ENCODE results near the gene PPA1. TPM values are rescaled to one million over a fixed set of nuclear protein-coding genes. Genes with fewer than 3 reads are reported as not detected.

The PPA1 gene
- total and polyA plus RNA-seq, 12 donors: 47.1 to 139 (median 69.9) TPM

- intact Hi-C loops (cut with DNase I): loop anchor here in 2 of 10 donors (5.0 kb wide), 2 partner anchors 39 to 96 kb away; no protein-coding TSS in a partner anchor
- ATAC-seq: no peak
- no peak for TF ChIP-seq CTCF (IDR thresholded peaks at IDR 0.05)
These were observed 33.5 kb upstream of the PPA1 start for GRCh38 chr10:70266701-70267100.

GRCh38 chr10:70266056-70266455 lies 32.8 kb upstream of the PPA1 start:
- WGBS, 2 donors: 94 to 97% methylated on average over 7 of the region's 7 CpGs
- Histone ChIP-seq H3K9me3 (peaks cover 0 to 7% (median 0%) of the 10 kb centered on the region in 11 donors), H3K36me3 (no peaks in the 10 kb centered on the region), H3K27me3 (peaks cover 0 to 19% (median 0%) of the 10 kb centered on the region in 7 donors), H3K27ac (no peak overlapping the region), H3K4me1 (peaks cover 0 to 14% (median 0%) of the 10 kb centered on the region in 9 donors), H3K4me3 (no peak overlapping the region)
- TF ChIP-seq CTCF (IDR thresholded peaks at IDR 0.05): no peak
- intact Hi-C loops (cut with DNase I): loop anchor here in 2 of 10 donors (5.0 kb wide), 2 partner anchors 39 to 96 kb away; no protein-coding TSS in a partner anchor
- no peak for DNase-seq
- ATAC-seq: no peak

More at GRCh38 chr10:70266701-70267100, 33.5 kb upstream of the PPA1 start:
- Histone ChIP-seq H3K4me3 (no peak overlapping the region), H3K27ac (no peak overlapping the region), H3K27me3 (peaks cover 0 to 14% (median 0%) of the 10 kb centered on the region in 7 donors), H3K36me3 (no peaks in the 10 kb centered on the region), H3K9me3 (peaks cover 0 to under 1% (median 0%) of the 10 kb centered on the region in 11 donors), H3K4me1 (peaks cover 0 to 14% (median 0%) of the 10 kb centered on the region in 9 donors)
- no peak for DNase-seq
- 31 to 45% methylated on average over 1 of the region's 1 CpG for WGBS, 2 donors

GRCh38 chr10:70265032-70265689 lies 31.9 kb upstream of the PPA1 start:
- Histone ChIP-seq H3K27ac (no peak overlapping the region), H3K9me3 (peaks cover 0 to 13% (median 0%) of the 10 kb centered on the region in 11 donors), H3K4me3 (no peak overlapping the region), H3K4me1 (peaks cover 0 to 14% (median 0%) of the 10 kb centered on the region in 9 donors), H3K36me3 (no peaks in the 10 kb centered on the region), H3K27me3 (peaks cover 0 to 28% (median 0%) of the 10 kb centered on the region in 7 donors)
- no peak for DNase-seq
- peak in 6 of 9 donors; percentile 22 to 42 (median 30) for TF ChIP-seq CTCF (IDR thresholded peaks at IDR 0.05)
- intact Hi-C loops (cut with DNase I): loop anchor here in 2 of 10 donors (5.0 kb wide), 2 partner anchors 38 to 97 kb away; no protein-coding TSS in a partner anchor
- WGBS, 2 donors: 44 to 49% methylated on average over 10 of the region's 10 CpGs
- peak in 5 of 8 donors; percentile 33 to 53 (median 40) for ATAC-seq

GRCh38 chr10:70260734-70261133 lies 27.5 kb upstream of the PPA1 start:
- H3K4me1 ChIP-seq: peaks cover 0 to 5% (median 0%) of the 10 kb centered on the region in 9 donors
- intact Hi-C loops (cut with DNase I): no loop called here
- TF ChIP-seq CTCF (IDR thresholded peaks at IDR 0.05): no peak
- H3K9me3 ChIP-seq: peaks cover 0 to 13% (median 0%) of the 10 kb centered on the region in 11 donors
- peaks cover 6 to 59% (median 14%) of the 10 kb centered on the region in 7 donors for H3K27me3 ChIP-seq
- WGBS, 2 donors: 70 to 86% methylated on average over 3 of the region's 3 CpGs
- H3K4me3 ChIP-seq: no peak overlapping the region
- ATAC-seq (no peak), DNase-seq (no peak)
- H3K36me3 ChIP-seq: no peaks in the 10 kb centered on the region
- no peak overlapping the region for H3K27ac ChIP-seq

Data from heart right ventricle (tissue), 16 donors.